Endothelial cell of umbilical vein (primary cell): ENCODE measurements around the gene NSDHL. TPM values are rescaled to one million over a fixed set of nuclear protein-coding genes. Genes with fewer than 3 reads are reported as not detected.
"Not testable (repeated sequence)": the region's sequence is repeated elsewhere in the genome, so short reads cannot be mapped to it uniquely, and the experiment has no call there.

Experiments
- BruUV-seq: library from RNA; stranded (reverse); fragments of 400-500 nt; replicated peaks from 2 replicates; lab custom pipeline; 2021; lab: Mats Ljungman, UMichigan
- CTCF ChIA-PET: fragments of 300-600, 350-600 bp; sonication (Branson Sonifier 250); formaldehyde crosslinking; loops from one replicate; lab custom pipeline; 2021; ENCODE audit warnings: antibody characterized with exemption, inconsistent platforms; lab: Charles Lee
- POLR2A ChIA-PET: fragments of 300-600, 350-600 bp; sonication (Branson Sonifier 250); formaldehyde crosslinking; loops from one replicate; lab custom pipeline; 2021; ENCODE audit warnings: antibody characterized with exemption, inconsistent platforms; lab: Charles Lee
- DNase-seq: peaks from one replicate; pipeline ENCODE4 v3.0.0-alpha.2; 2011; ENCODE audit warnings: low read depth, low spot score
- FAIRE-seq: peaks from 2 replicates; lab custom pipeline; 2011; peaks lifted over from hg19 to GRCh38; lab: Jason Lieb, UNC
- H2AFZ ChIP-seq: 2 replicates; pipeline ENCODE4 v1.6.0; 2012; ENCODE audit warnings: low read depth, low read length, control low read depth, inconsistent platforms
- H3K27ac ChIP-seq: 2 replicates; pipeline ENCODE4 v1.5.1; 2011; ENCODE audit warnings: low read depth, mild to moderate bottlenecking, control low read depth, low read length, moderate library complexity; ENCODE audit not compliant: insufficient read depth
- H3K27me3 ChIP-seq, 2 experiments: 2 replicates each; pipeline versions ENCODE4 v1.6.0 to v1.6.1; 2011; ENCODE audit warnings: low read length in 2 of 2, mixed read lengths in 1 of 2; ENCODE audit not compliant: control insufficient read depth in 2 of 2, insufficient read depth in 2 of 2
- H3K36me3 ChIP-seq, 2 experiments: 2 replicates in 1 of 2; 3 replicates in 1 of 2; pipeline ENCODE4 v1.5.1; 2011; ENCODE audit warnings: low read length in 2 of 2, mild to moderate bottlenecking in 1 of 2, moderate library complexity in 1 of 2; ENCODE audit not compliant: control insufficient read depth in 2 of 2, insufficient read depth in 2 of 2; ENCODE audit errors: extremely low read depth in 1 of 2
- H3K4me1 ChIP-seq: 3 replicates; pipeline ENCODE4 v1.5.1; 2011; ENCODE audit warnings: mild to moderate bottlenecking, low read length; ENCODE audit not compliant: control insufficient read depth, insufficient read depth; ENCODE audit errors: extremely low read depth
- H3K4me2 ChIP-seq: 2 replicates; pipeline ENCODE4 v1.6.1; 2011; ENCODE audit warnings: low read length, control low read depth, mixed read lengths; ENCODE audit not compliant: insufficient read depth
- H3K4me3 ChIP-seq, 3 experiments: fragments of 200-600 bp in 1 of 3; sonication (generic), shearing (Covaris generic) in 1 of 3; replicated peaks in 1 of 3; 2 replicates each; pipeline ENCODE4 v1.5.1; 2011 to 2016; ENCODE audit warnings: control low read depth in 3 of 3, low read length in 3 of 3, mild to moderate bottlenecking in 2 of 3, inconsistent platforms in 1 of 3, low read depth in 1 of 3, moderate library complexity in 1 of 3; ENCODE audit not compliant: insufficient read depth in 1 of 3
- H3K79me2 ChIP-seq: 2 replicates; pipeline ENCODE4 v1.6.0; 2012; ENCODE audit warnings: low read length, inconsistent platforms; ENCODE audit not compliant: control insufficient read depth, insufficient read depth
- H3K9ac ChIP-seq: replicated peaks from 2 replicates; pipeline ENCODE3; 2011; ENCODE audit warnings: low read length, control low read depth; ENCODE audit not compliant: insufficient read depth; ENCODE audit errors: extremely low read depth
- H3K9me1 ChIP-seq: replicated peaks from 3 replicates; pipeline ENCODE4 v1.6.0; 2011; ENCODE audit warnings: mild to moderate bottlenecking, low read length; ENCODE audit not compliant: control insufficient read depth, insufficient read depth; ENCODE audit errors: extremely low read depth
- H3K9me3 ChIP-seq: replicated peaks from 2 replicates; pipeline ENCODE4 v1.5.1; 2012; ENCODE audit warnings: low read length, inconsistent platforms; ENCODE audit not compliant: control insufficient read depth, insufficient read depth
- H4K20me1 ChIP-seq: replicated peaks from 2 replicates; pipeline ENCODE3; 2011; ENCODE audit warnings: mild to moderate bottlenecking, low read length; ENCODE audit not compliant: control insufficient read depth, insufficient read depth; ENCODE audit errors: extremely low read depth
- EZH2 ChIP-seq: IDR thresholded peaks from 2 replicates; pipeline ENCODE4 v1.6.1; 2012; ENCODE audit warnings: borderline replicate concordance, low read depth, mild to moderate bottlenecking, moderate library complexity, low read length, inconsistent platforms; ENCODE audit not compliant: severe bottlenecking
- FOS ChIP-seq: IDR thresholded peaks from 2 replicates; pipeline ENCODE4 v1.6.1; 2011; ENCODE audit warnings: mild to moderate bottlenecking, low read length, moderate library complexity, borderline replicate concordance; ENCODE audit not compliant: insufficient read depth
- GATA2 ChIP-seq: IDR thresholded peaks from 2 replicates; pipeline ENCODE4 v1.7.0; 2011; ENCODE audit warnings: low read depth, mild to moderate bottlenecking, moderate library complexity, mixed read lengths, low read length; ENCODE audit not compliant: insufficient read length, insufficient read depth
- JUN ChIP-seq: IDR thresholded peaks from 2 replicates; pipeline ENCODE4 v1.6.1; 2011; ENCODE audit warnings: borderline replicate concordance, low read depth; ENCODE audit not compliant: insufficient read length, insufficient read depth
- MYC ChIP-seq: IDR thresholded peaks from one replicate; pipeline ENCODE4 v1.6.1; 2011; ENCODE audit warnings: mild to moderate bottlenecking, low read depth, low read length
- POLR2A ChIP-seq: IDR thresholded peaks from 2 replicates; pipeline ENCODE4 v1.6.1; 2012; ENCODE audit warnings: low read depth, mild to moderate bottlenecking, control low read depth, low read length
- POLR2AphosphoS5 ChIP-seq: IDR thresholded peaks from 2 replicates; pipeline ENCODE4 v1.6.1; 2012; ENCODE audit warnings: low read depth, mild to moderate bottlenecking, control low read depth, low read length, moderate library complexity; ENCODE audit not compliant: insufficient read depth
- dilution Hi-C: fragments of 300-500 bp; cut with MboI; formaldehyde crosslinking; loops from one replicate; pipeline ENCODE4 v1.15.0; 2019; ENCODE audit warnings: low sequenced_read_pairs; ENCODE audit not compliant: extremely low pct_ligation_motif_present
- intact Hi-C: fragments of 100-400 bp; cut with micrococcal nuclease; formaldehyde crosslinking; loops from one replicate; pipeline ENCODE4 v1.10.0; 2022
- polyA plus RNA-seq, 4 experiments: library from polyadenylated mRNA; depleted of rRNA in 3 of 4; stranded (reverse) in 3 of 4; unstranded in 1 of 4; fragments of >200 nt; gene quantifications; 2 replicates each; pipeline versions ENCODE4 v1.2.1 to v1.2.3, GENCODE V29; 2011 to 2012; ENCODE audit warnings: missing spikeins in 1 of 4
- total RNA-seq: library from RNA; stranded (reverse); gene quantifications from 2 replicates; pipeline ENCODE4 v1.2.3, GENCODE V29; 2021
- TF ChIP-seq, protein P1 (sequence below): IDR thresholded peaks from 2 replicates; pipeline ENCODE4 v1.6.1; 2011; ENCODE audit not compliant: insufficient read depth, insufficient read length
- TF ChIP-seq, protein P2 (sequence below), 2 donors: IDR thresholded peaks; 1 replicate in 1 of 2; 2 replicates in 1 of 2; pipeline ENCODE4 v1.5.1; 2011; ENCODE audit warnings: low read length in 2 of 2, mild to moderate bottlenecking in 2 of 2, moderate library complexity in 2 of 2, control low read depth in 1 of 2, inconsistent platforms in 1 of 2, low read depth in 1 of 2; ENCODE audit not compliant: insufficient read depth in 1 of 2; ENCODE audit errors: extremely low read depth in 1 of 2

Gene NSDHL
- total and polyA plus RNA-seq, 2 donors (not counting 3 experiments of a cell fraction or from before 2014, with no cell fraction given): 40.0 to 43.7 TPM

DNA sequence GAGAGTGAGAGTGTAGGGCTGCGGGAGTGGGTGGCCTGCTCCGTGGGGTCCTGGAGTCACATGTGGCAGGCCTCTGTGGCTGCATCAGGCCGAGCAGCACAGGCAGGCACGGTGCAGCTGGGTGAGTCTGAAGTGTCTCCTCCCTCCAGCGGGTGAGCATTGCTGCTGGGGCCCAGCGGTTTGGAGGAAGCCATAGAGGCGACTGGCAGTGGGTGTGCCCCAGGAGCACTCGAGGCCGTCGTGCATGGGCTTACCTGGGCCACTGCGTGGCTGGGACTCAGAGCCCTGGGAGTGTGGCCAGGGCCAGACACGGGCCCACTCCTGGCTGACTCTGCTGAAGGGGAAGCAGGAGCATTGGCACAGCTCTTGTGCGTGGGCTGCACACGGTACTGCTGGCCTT, 77.6 kb downstream of the NSDHL start:
- Histone ChIP-seq H4K20me1 (no peaks in the 10 kb centered on the region), H3K9me1 (no peaks in the 10 kb centered on the region), H3K79me2 (peaks cover 11% of the 10 kb centered on the region), H2AFZ (no peak overlapping the region), H3K36me3 (no peaks in the 10 kb centered on the region), H3K4me1 (peaks cover 4% of the 10 kb centered on the region), H3K27ac (no peak overlapping the region), H3K4me3 (no peak overlapping the region), H3K27me3 (no peaks in the 10 kb centered on the region), H3K9ac (no peak overlapping the region), H3K9me3 (no peaks in the 10 kb centered on the region), H3K4me2 (no peak overlapping the region)
- dilution Hi-C loops: no loop called here
- FAIRE-seq (no peak), DNase-seq (no peak)
- POLR2A ChIA-PET: no interaction called here
- BruUV-seq: no TSS peak
- CTCF ChIA-PET: no interaction called here
- TF ChIP-seq, protein P1, sequence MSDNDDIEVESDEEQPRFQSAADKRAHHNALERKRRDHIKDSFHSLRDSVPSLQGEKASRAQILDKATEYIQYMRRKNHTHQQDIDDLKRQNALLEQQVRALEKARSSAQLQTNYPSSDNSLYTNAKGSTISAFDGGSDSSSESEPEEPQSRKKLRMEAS: no peak
- TF ChIP-seq MYC (no peak), FOS (no peak), POLR2A (no peak), POLR2AphosphoS5 (no peak), GATA2 (no peak), EZH2 (no peak), JUN (no peak)
- TF ChIP-seq, protein P2, sequence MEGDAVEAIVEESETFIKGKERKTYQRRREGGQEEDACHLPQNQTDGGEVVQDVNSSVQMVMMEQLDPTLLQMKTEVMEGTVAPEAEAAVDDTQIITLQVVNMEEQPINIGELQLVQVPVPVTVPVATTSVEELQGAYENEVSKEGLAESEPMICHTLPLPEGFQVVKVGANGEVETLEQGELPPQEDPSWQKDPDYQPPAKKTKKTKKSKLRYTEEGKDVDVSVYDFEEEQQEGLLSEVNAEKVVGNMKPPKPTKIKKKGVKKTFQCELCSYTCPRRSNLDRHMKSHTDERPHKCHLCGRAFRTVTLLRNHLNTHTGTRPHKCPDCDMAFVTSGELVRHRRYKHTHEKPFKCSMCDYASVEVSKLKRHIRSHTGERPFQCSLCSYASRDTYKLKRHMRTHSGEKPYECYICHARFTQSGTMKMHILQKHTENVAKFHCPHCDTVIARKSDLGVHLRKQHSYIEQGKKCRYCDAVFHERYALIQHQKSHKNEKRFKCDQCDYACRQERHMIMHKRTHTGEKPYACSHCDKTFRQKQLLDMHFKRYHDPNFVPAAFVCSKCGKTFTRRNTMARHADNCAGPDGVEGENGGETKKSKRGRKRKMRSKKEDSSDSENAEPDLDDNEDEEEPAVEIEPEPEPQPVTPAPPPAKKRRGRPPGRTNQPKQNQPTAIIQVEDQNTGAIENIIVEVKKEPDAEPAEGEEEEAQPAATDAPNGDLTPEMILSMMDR (IDR thresholded peaks at IDR 0.05; ENCODE audit: extremely low read depth in 1 of 2, insufficient read depth in 1 of 2, low read depth in 1 of 2, low read length in 2 of 2): no peak
- intact Hi-C loops: no loop called here

DNA sequence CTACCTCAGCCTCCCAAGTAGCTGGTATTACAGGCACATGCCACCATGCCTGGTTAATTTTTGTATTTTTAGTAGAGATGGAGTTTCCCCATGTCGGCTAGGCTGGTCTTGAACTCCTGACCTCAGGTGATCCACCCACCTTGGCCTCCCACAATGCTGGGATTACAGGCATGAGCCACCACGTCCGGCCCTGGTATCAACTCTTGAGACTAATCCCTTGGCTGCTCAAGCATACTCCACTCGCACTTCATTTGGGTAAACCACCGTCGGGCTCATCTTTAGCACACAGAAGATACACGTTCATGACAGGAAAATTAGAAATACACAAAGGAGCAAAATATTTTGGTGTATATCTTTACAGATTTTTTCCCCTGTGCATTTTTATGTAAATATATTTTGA, 79.2 kb downstream of the NSDHL start:
- H3K4me1 ChIP-seq, H3K9ac ChIP-seq, BruUV-seq, H2AFZ ChIP-seq, H3K27ac ChIP-seq, CTCF ChIA-PET, FAIRE-seq, H3K9me1 ChIP-seq, H3K9me3 ChIP-seq, H4K20me1 ChIP-seq, H3K4me2 ChIP-seq, dilution Hi-C loops, intact Hi-C loops, H3K36me3 ChIP-seq, H3K4me3 ChIP-seq, H3K79me2 ChIP-seq, DNase-seq, H3K27me3 ChIP-seq, POLR2A ChIA-PET: not testable (repeated sequence)
